GM23338 (cell line): Measurements from ENCODE around the gene SNX10.

Experiments used
- CTCF ChIP-seq, 2 experiments: fragments of 200-600 bp in 1 of 2; sonication (generic) in 1 of 2; conservative IDR thresholded peaks; 2 replicates each; pipeline versions ENCODE4 v1.5.1 to v1.6.1; 2016 to 2017; ENCODE audit warnings: antibody characterized with exemption in 2 of 2, low read depth in 2 of 2, mild to moderate bottlenecking in 2 of 2, moderate library complexity in 1 of 2
- EZH2 ChIP-seq: fragments of 200-600 bp; sonication (generic); IDR thresholded peaks from one replicate; pipeline ENCODE4 v1.8.0; 2017; ENCODE audit warnings: antibody characterized with exemption, mild to moderate bottlenecking, low read depth; ENCODE audit not compliant: unreplicated experiment
- EZH2phosphoT487 ChIP-seq: fragments of 200-600 bp; sonication (generic); IDR thresholded peaks from one replicate; pipeline ENCODE4 v1.8.1; 2018; ENCODE audit warnings: antibody characterized with exemption; ENCODE audit not compliant: unreplicated experiment
- JUNB ChIP-seq: IDR thresholded peaks from one replicate; pipeline ENCODE4 v1.6.1; 2016; ENCODE audit warnings: antibody characterized with exemption; ENCODE audit not compliant: unreplicated experiment
- NANOG ChIP-seq: IDR thresholded peaks from 2 replicates; pipeline ENCODE4 v1.6.1; 2016; ENCODE audit warnings: antibody characterized with exemption, borderline replicate concordance
- POLR2AphosphoS5 ChIP-seq: IDR thresholded peaks from 2 replicates; pipeline ENCODE4 v1.6.1; 2016; ENCODE audit warnings: antibody characterized with exemption, low read depth
- REST ChIP-seq: IDR thresholded peaks from one replicate; pipeline ENCODE4 v1.6.1; 2018; ENCODE audit warnings: antibody characterized with exemption; ENCODE audit not compliant: unreplicated experiment

GRCh38 chr7:26305869-26306665 lies 14.4 kb downstream of the SNX10 start:
- TF ChIP-seq CTCF (conservative IDR thresholded peaks at IDR 0.05; ENCODE audit: low read depth in 2 of 2) (no peak), REST (no peak), POLR2AphosphoS5 (no peak), EZH2phosphoT487 (no peak), NANOG (no peak), EZH2 (no peak), JUNB (no peak)
